HL-60 (cell line): ENCODE results near the gene FSIP1.

Source experiments
- SPI1 ChIP-seq: IDR thresholded peaks from 2 replicates; pipeline ENCODE4 v1.6.1; 2012; ENCODE audit warnings: low read depth, mild to moderate bottlenecking, borderline replicate concordance
- TF ChIP-seq, protein P1 (sequence below): IDR thresholded peaks from one replicate; pipeline ENCODE4 v1.5.1; 2011; ENCODE audit warnings: low read length, control low read depth, inconsistent platforms; ENCODE audit not compliant: insufficient read depth

DNA sequence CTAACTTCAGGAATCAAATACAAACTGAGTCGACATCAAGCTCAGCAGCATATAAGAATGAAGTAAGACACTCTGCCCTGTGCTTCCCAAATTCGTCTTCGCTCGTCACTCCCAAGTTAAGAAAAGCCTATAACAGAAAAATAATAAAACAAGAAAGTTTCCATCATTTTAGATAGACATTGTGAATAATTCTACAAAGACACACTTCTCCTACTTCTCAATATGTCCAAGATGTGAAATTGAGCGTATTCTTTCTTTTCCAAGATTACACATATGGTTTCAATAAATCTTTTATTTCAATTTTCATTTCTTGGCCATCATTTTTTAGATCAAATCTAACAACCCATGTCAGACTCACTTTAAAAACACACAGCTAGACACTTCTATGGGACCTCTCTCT is 85.1 kb downstream of the FSIP1 start:
- TF ChIP-seq, protein P1, sequence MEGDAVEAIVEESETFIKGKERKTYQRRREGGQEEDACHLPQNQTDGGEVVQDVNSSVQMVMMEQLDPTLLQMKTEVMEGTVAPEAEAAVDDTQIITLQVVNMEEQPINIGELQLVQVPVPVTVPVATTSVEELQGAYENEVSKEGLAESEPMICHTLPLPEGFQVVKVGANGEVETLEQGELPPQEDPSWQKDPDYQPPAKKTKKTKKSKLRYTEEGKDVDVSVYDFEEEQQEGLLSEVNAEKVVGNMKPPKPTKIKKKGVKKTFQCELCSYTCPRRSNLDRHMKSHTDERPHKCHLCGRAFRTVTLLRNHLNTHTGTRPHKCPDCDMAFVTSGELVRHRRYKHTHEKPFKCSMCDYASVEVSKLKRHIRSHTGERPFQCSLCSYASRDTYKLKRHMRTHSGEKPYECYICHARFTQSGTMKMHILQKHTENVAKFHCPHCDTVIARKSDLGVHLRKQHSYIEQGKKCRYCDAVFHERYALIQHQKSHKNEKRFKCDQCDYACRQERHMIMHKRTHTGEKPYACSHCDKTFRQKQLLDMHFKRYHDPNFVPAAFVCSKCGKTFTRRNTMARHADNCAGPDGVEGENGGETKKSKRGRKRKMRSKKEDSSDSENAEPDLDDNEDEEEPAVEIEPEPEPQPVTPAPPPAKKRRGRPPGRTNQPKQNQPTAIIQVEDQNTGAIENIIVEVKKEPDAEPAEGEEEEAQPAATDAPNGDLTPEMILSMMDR: no peak
- no peak for TF ChIP-seq SPI1
